COLO668 (cell line): ENCODE measurements around the gene TACC3.

Source experiments
- DNase-seq: peaks from one replicate; lab custom pipeline; 2025; ENCODE audit not compliant: unreplicated experiment; lab: John Stamatoyannopoulos, UW

Gene TACC3

DNA sequence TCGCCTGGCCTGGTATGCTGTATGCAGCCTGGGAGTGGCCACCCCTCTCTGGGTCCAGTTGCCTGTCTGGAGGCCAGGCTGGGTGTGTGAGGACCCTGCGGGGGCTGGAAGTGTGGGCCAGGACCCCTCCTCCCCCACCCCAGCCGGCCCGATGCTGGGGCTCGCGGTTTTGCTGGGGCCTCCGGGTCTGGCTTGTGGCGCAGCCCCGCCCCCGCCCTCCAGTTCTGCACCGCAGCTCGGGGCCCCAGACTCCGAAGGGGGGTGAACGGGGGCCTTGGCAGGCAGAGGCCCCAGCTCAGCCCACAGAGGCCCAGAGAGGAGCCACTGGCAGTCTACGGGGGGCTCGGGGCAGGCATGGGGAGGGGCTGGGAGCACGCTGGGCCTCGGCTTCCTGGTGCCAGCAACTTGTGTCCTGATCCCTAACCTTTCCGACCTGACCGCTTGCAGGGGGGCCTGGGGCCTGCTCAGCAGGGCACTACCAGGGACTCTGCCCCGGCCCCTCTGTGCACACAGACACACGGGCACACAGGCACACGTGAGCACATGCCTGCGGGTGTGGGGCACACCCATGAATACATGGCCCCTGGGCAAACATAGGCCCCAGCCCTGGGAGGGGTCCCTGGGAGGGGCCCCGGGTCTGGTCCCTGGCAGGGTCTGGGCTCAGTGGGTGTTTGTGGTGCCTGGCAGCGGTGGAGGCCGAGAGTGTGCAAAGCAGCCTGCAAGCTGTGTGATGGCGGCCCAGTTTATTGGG is 50.4 kb downstream of the TACC3 start:
- no peak for DNase-seq

DNA sequence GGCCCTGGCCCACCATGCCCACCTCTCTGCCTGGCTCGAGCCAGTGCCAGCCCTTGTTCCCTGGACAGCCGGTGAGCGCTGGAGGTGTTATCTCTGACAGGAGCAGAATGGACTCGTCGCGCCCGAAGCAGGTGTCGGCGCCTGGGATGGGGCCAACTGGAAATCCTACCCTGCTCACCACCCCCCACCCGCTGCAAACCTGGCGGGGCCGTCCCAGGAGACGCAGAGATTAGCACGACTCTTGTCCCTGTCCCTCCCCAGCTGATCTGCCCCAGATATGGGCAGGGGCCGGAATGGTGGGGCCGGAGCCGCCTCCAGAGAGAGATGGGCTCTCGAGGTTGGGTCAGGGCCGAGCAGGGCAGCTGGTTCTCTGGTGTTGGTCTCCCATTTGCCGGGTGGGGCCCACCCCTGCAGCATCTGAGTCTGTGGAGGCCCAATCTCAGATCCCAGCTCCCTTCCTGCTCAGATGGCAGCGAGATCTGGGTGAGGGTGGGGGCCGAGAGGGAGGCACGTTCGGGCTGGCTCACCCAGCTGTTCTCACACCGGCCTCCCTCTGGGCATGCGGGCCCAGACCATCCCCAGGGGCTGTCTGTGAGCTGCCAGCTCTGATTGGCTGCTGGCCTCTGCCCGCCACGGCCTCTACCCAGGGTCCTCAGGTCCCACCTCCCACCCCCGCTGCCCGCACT is 51.7 kb downstream of the TACC3 start:
- DNase-seq: peak; percentile 35

GRCh38 chr4:1773754-1774153 is 52.4 kb downstream of the TACC3 start:
- no peak for DNase-seq

DNA sequence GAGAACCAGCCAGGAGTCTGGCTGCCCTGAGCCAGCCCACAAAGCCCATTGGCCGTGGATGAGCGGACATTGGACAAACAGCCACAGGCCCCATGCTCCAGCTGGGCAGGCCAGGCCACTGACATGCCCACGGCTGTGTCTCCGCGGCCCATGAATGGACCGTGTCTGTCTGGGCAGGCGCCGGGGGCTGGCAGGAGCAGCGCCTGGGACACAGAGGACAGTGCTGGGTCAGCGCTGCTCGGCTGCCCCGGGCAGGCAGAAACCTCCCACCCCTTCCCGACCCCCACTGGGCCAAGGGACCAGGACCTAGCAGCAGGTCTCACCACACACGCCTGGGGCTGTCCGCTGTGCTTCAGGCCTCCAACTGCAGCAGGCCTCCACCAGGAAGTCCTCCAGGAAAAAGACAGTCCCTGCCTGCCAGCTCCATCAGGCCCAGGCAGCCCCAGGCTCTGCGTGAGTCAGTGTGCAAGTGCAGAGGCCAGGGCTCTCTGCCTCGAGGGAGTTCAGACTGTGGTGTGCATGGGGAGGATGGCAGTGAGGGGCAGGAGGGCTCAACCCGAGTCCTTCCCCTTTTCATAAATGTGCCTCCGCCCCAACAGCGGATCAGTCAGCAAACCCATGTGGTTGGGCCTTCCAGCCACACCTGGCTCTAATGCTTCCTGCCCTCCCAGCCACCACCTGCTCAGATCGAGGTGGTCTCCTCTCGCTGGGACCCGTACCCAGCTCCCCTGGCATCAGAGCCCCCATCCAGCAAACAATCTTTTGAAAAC is 54.6 kb downstream of the TACC3 start:
- DNase-seq: no peak

DNA sequence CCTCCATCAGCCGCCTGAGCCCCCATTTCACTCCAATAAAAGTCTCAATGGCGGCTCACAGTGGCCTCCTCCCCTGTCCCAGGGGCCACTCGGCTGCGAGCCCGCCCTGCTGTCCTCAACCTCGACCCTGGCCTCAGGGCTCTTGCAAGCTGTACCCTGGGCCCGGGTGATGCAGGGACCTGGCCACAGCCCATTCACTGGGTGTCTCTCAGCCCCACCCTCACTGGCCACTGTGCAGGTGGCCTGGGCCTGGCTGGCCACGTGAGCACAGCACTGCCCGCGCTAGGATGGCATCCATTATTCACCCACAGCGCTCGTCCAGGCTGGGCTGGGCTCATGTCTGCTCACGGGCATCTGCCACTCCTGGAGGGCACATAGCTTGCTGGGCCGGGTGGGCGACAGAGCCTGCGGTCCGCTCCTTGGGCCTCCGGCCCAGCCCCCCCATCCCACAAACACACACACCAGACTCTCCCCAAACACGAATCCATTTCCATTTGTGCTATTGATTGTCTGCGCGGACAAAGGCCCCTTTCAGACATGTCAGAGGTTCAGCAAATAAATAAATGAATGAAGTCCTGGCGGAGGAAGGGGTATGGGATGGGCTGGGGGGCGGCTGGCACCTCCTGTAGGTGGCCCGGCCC is 55.3 kb downstream of the TACC3 start:
- no peak for DNase-seq

DNA sequence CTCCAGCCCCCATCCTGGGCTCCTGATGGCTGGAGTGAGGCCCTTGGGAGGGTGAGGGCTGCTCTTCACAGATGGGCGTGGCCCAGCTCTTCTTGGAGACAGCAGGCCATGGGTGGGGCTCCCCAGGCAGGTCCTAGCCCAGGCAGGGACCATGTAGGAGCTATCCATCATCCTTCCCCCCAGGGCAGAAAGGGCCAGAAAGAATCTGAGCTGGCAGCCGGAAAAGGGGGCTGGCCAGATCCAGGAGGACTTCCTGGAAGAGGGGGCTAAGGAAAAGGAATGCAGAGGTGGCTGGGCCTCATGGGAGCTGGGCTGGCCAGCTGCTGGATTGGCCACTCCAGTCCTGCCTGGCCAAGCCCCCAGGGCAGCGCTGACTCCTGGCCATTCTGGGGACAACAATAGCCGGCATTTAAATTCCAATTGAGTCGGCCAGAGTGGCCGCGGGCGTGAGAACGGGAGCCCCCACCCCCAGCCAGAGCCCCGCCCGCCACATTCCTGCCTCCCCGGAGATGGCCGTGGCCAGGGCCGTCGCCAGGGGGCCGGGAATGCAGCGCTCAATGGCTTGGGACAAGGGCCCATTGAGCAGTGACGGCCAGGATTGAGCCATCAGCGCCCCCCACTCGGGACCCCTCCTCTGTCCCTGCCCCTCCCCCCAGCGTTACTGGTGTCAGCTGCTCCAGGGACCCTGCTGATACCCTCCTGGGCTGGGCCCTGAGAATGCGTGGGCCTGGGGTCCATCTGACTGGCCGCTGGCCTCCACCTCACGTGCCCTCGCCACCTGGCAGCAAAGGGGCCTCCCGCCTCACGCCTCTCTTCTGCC is 56.7 kb downstream of the TACC3 start:
- DNase-seq: no peak

DNA sequence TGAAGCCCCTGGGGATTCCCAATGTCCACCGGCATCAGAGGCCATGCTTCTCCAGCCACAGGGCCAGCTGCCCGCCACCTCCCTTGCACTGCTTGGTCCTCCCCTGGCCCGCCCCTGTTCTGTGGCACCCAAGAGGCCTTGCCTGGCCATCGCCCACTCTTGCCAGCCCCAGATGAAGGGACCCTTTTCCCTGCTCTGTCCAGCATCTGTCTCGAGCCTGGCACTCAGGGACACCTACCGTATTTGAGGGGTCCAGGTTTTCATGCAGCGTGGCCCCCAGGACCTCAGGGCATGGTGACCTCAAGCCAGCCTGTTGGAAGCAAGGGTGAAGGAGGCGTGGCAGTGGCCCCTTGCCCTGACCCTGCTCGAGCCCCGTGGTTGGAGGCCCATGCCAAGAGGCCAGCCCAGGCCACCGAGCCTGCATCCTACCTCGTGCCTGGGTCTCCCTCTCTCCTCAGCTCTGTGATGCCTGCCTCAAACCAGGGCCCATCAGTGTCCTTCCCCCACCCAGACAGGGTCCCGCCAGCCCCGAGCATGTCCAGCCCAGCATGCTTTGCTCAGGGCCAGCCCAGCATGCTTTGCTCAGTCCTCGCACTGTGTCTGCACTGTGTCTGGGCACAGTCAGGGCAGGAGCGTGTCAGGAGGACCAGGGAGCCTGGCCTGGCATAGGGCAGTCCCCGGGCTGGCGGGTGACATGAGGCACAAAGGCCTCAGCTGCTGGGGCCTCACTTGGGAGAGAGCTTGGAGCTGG is 57.5 kb downstream of the TACC3 start:
- DNase-seq: peak; percentile 25

DNA sequence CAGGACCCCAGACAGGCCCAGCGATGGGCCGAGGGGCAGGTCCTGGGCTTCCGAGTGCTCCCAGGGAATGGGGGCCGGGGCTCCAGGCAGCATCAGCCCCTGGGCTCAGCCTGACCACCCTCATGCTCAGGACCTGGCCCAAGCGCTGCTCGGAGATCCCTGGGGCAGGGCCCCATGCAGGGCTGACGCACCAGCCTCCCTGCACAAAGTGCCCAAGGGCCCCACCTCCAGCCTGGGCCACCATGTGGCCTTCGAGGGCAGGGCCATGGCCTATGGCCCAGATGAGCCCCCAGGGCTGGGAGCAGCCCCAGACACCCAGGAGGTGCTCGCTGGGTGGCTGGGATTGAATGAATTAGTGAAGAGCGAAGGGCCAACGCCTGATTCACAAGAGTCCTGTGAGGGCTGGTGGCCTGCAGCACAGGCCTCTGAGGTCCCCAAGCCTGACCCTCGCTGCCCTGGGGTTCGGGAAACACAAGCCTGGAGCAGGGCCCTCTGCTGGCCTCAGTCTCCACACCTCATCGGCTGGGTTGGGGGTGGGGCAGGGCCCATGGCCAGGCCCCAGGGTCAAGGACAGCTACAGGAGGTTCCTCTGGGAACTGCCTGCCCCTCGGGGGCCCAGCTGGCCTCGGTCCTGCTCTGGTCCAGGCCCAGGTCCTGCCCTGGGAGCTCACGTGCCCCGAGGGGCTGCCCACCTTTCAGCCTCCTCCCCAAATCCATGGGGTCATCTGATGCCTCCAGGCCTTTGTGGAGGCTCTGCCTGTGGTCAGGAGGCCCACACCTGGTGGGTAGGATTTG is 58.5 kb downstream of the TACC3 start:
- no peak for DNase-seq

DNA sequence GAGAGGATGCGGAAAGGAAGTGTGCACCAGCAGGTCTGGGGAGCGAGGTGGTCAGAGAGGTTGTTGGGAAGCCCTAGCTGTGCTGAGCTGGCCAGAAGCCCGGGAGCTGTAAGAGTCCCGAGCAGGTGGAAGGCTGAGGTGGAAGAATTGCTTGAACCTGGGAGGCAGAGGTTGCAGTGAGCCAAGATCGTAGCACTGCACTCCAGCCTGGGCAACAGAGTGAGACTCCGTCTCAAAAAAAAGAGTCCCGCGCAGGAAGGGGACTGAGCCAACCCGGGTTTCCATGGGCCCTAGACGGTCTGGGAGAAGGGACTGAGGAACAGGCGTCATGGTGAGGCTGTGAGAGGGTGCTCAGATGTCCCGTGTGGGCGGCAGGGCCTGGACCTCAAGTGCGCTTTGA is 59.1 kb downstream of the TACC3 start:
- DNase-seq: no peak

DNA sequence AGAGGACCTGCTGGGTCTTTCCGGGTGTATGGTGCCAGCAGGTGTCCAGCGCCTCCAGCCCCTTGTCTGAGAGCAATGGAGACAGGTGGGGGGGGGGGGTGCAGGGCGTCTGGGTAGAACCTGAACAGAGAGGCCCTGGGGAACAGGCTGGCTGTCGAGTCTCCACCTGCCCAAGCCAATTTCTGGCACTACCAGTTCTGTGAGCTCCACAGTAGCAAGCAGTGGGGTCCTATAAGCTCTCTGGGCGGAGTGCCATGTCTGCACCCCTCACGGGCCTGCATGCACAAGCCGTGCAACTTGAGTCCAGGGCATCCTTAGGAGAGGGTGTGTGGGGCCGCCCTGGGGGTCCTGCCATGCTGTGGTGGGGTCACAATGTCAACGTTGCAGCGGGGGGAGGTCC is 61.7 kb downstream of the TACC3 start:
- peak; percentile 51 for DNase-seq

DNA sequence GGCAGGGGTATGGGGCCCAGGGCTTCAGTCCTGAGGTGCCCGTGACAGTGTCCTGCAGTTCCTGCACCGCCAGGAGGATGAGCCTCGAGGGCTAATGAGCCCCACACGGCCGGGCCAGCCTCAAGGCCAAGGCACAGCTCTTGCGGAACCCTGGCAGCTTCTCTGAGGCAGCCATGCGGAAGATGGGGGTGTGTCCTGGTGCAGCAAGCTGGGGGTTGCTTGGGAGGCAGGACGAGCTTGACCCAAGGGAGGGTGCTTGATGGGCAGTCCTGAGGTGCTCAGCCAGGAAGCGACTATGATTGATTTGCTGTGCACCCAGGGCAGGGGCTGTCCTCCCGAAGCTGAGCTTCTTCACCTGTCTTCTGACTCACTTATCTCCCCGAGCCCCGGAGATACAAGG is 62.6 kb downstream of the TACC3 start:
- DNase-seq: no peak

DNA sequence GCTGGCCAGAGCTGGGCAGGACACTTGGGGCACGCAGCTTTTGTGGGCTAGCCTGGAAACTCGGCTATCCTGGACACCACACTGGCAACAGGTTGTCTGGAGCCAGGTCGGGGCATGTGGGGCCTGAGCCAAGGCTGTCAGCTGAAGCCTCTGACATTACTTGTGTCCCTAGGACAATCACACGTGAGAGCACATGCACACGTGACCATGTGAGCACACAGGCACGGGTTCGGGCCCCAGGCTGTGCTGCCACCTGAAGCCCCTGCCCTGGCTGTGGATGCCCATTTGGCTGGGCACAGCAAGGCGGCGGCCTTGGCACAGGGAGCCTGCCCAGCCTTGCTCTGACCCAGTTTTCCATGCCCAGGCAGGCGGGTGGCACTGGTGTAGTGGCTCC is 63.1 kb downstream of the TACC3 start:
- no peak for DNase-seq

DNA sequence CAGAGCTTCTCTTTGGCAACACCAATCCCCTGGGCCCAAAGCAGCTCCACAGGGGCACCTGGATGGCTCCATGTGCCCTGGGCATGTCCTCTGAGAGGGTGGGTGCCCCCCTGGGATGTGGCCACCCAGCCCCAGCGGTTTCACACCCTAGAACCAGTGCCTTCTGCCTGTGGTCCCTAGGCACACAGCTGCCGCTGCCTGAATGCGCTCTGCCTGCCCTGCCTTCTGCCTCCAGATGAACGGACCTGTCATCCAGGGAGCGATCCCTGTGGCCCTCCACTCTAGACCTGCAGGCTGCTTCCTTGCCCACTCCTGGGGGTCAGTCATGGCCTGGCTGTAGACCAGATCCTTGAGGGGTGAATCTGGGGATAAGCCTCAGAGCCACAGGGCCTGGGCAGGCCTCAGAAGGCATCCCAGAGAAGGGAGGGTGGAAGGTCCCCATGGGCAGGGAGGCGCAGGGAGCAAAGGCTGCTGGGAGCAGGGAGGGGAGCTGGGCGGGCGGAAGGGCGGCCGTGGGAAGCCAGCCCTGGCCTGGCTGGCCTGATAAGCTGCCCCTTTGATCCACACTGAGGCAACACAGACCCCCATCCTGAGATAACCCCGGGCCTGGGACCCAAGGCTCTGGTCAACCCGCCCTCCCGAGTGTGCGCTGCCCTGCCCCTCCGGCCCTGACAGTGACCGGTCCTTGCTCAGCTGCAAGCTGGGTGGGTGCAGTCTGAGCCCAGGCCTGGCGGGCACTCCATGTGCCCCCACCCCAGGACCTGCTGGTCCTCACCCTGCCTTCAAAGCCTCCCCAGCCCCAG is 63.7 kb downstream of the TACC3 start:
- no peak for DNase-seq

DNA sequence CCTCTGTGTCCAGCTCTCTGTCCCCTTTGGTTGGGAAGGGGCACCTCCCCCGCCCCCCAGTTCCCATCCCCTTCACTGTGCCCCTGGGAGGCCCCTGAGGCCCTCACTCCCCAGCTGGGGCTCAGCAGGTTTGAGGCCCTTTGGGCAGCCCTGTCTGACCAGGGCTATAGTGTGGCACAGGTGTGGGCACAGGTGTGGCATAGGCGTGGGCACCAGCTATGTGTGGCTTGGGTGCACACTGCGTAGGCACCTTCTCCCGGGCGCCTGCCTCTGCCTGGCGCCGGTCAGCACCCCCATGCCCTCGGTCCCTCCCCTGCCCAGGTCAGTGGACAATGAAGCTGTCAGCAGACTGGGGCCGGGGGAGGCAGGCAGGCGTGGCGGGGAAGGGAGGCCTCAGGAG is 64.3 kb downstream of the TACC3 start:
- no peak for DNase-seq

DNA sequence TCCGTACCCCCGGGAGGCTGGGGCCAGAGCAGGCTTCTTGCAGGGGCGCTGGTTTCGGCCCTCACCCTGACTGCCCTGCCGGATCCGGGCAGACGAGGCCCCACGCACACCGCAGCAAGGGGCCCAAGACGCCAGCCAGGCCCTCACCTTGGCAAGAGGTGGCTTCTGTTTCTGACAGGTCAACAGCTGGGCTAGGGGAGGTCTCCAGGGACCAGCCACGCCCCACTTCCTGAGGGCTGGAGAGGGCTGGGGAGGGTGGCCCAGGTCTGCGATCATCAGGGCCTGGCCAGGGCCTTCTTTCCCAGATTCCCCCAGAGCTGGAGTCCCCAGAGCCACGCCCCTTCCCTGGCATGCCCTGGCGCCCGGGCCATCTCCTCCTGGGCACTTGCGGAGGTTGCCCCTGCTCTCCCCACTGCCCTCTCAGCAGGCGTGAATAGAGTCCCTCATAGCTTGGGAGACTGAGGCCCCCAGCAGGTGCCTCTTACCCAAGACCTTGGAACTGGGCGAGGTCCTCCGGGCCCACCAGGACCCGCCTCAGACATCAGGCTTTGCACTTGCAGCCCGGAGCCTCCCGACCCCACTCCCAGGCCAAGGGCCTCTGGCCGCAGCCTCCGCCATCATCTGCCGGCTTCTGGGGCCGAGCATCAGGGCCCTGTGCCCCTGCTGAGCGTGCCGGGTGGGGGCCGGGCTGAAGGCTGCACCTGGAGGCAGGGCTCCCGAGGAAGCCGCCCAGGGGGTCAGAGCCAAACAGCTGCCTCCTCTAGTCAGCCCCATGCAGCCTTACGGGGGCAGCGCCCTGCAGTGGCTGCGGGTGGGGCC is 65.4 kb downstream of the TACC3 start:
- DNase-seq: peak; percentile 27

- DNase-seq: no peak
Observed at GRCh38 chr4:1787411-1788077, 66.2 kb downstream of the TACC3 start.
